ENCODE results near the gene GZMM.

GRCh38 chr19:501646-502045 lies 42.2 kb upstream of the GZMM start:
- TF ChIP-seq, protein P1, sequence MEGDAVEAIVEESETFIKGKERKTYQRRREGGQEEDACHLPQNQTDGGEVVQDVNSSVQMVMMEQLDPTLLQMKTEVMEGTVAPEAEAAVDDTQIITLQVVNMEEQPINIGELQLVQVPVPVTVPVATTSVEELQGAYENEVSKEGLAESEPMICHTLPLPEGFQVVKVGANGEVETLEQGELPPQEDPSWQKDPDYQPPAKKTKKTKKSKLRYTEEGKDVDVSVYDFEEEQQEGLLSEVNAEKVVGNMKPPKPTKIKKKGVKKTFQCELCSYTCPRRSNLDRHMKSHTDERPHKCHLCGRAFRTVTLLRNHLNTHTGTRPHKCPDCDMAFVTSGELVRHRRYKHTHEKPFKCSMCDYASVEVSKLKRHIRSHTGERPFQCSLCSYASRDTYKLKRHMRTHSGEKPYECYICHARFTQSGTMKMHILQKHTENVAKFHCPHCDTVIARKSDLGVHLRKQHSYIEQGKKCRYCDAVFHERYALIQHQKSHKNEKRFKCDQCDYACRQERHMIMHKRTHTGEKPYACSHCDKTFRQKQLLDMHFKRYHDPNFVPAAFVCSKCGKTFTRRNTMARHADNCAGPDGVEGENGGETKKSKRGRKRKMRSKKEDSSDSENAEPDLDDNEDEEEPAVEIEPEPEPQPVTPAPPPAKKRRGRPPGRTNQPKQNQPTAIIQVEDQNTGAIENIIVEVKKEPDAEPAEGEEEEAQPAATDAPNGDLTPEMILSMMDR (IDR thresholded peaks at IDR 0.05): no peak
- TF ChIP-seq EP300 (IDR thresholded peaks at IDR 0.05): no peak
